Fibroblast of lung (primary cell): Measurements from ENCODE around the gene MRAS.

Source experiments
- CTCF ChIP-seq, 2 donors: IDR thresholded peaks in 1 of 2; conservative IDR thresholded peaks in 1 of 2; 1 replicate in 1 of 2; 2 replicates in 1 of 2; pipeline ENCODE4 v1.5.1; 2011 to 2012; ENCODE audit warnings: low read length in 2 of 2, control low read depth in 1 of 2, inconsistent platforms in 1 of 2, low read depth in 1 of 2, mild to moderate bottlenecking in 1 of 2
- EZH2 ChIP-seq: IDR thresholded peaks from 2 replicates; pipeline ENCODE4 v1.5.1; 2012; ENCODE audit warnings: low read length, control low read depth, mild to moderate bottlenecking; ENCODE audit errors: missing control alignments

- TF ChIP-seq EZH2 (no peak), CTCF (conservative IDR thresholded peaks at IDR 0.05 in 1 of 2, IDR thresholded peaks at IDR 0.05 in 1 of 2; ENCODE audit: low read depth in 1 of 2, low read length in 2 of 2) (peak; percentile 56 to 77)
Observed at GRCh38 chr3:138329127-138329983, 19.0 kb upstream of the MRAS start, which contains the start of gene NME9.
